ENCODE data around the gene STX2.
A peak's percentile ranks its signal among the peaks of the same experiment; 100 is the strongest.
"Not testable (repeated sequence)": the region's sequence is repeated elsewhere in the genome, so short reads cannot be mapped to it uniquely, and the experiment has no call there.

STX2 gene

GRCh38 chr12:130870442-130871285, 31.6 kb upstream of the STX2 start:
- peak; percentile 37 for DNase-seq (ENCODE audit: low read depth)

- DNase-seq (ENCODE audit: low read depth): no peak
Measured at GRCh38 chr12:130868412-130868811, 29.4 kb upstream of the STX2 start.

- no peak for DNase-seq (ENCODE audit: low read depth)
Measured at GRCh38 chr12:130863298-130863697, 24.2 kb upstream of the STX2 start.

DNA sequence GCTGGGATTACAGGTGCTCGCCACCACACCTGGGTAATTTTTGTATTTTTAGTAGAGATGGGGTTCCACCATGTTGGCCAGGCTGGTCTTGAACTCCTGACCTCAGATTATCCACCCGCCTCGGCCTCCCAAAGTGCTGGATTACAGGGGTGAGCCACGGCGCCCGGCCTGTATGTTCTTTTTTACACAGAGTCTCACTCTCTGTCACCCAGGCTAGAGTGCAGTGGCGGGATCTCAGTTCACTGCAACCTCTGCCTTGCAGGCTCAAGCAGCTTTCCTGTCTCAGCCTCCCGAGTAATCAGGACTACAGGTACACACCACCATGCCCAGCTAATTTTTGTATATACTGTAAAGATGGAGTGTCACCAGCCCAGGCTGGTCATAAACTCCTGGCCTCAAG, 23.7 kb upstream of the STX2 start:
- DNase-seq (ENCODE audit: low read depth): not testable (repeated sequence)

DNA sequence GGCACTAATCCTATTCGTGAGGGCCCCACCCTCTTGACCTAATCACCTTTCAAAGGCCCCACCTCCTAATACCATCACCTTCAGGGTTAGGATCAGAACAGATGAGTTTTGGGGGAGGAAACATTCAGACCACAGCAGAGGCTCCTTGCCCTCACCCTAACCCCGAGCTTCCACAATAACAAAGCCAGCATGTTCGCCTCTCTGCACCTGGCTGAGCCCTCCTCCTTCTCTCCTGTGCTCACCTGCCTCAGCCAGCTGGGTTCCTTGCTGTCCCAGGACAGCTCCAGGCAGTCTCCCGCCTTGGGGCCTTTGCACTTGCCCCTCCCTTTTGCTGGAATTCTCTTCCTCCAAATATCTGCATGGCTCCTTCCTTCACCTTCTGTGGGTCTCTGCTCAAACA, 23.1 kb upstream of the STX2 start:
- no peak for DNase-seq (ENCODE audit: low read depth)

GRCh38 chr12:130860311-130860710, 21.3 kb upstream of the STX2 start:
- DNase-seq (ENCODE audit: low read depth): no peak

DNA sequence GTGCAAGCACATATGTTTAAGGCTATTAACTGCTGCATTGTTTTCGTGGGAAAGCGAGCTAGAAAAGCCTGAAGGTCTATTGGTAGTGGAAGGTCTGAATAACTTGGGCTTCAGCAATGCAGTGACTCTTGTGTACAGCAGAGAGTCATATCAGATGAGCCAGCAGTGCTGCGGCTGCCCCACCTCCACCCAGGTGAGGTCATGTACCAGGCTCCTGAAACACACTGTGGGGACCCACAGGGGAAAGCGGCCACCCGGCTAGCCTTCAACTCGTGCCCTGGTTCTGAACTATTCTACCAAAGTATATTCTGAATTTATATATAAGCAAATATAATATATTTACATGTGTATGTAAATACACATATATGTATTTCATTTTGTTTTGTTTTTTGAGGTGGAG, 20.1 kb upstream of the STX2 start:
- no peak for DNase-seq (ENCODE audit: low read depth)

- no peak for DNase-seq (ENCODE audit: low read depth)
Measured at GRCh38 chr12:130858084-130858483, 19.0 kb upstream of the STX2 start.

DNA sequence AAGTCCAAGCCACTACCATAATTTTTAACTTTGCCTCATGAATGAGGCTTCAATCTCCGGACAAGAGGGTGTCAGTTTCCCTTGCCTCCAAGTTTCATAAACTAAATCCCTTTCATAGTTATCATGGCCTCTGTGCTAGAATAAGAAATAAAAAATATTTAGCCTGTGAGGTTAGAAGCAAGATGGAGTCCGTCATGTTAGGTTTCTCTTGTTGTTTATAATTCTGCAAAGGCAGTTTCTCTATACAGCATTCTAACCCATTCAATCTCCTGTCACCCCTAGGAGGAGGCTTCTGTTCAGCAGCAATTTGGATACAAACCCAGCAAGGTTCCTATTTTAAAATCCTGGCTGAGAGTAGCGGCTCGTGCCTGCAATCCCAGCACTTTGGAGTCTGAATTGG, 17.0 kb upstream of the STX2 start:
- no peak for DNase-seq (ENCODE audit: low read depth)

GRCh38 chr12:130850418-130851021, 11.5 kb upstream of the STX2 start:
- no peak for DNase-seq (ENCODE audit: low read depth)

DNA sequence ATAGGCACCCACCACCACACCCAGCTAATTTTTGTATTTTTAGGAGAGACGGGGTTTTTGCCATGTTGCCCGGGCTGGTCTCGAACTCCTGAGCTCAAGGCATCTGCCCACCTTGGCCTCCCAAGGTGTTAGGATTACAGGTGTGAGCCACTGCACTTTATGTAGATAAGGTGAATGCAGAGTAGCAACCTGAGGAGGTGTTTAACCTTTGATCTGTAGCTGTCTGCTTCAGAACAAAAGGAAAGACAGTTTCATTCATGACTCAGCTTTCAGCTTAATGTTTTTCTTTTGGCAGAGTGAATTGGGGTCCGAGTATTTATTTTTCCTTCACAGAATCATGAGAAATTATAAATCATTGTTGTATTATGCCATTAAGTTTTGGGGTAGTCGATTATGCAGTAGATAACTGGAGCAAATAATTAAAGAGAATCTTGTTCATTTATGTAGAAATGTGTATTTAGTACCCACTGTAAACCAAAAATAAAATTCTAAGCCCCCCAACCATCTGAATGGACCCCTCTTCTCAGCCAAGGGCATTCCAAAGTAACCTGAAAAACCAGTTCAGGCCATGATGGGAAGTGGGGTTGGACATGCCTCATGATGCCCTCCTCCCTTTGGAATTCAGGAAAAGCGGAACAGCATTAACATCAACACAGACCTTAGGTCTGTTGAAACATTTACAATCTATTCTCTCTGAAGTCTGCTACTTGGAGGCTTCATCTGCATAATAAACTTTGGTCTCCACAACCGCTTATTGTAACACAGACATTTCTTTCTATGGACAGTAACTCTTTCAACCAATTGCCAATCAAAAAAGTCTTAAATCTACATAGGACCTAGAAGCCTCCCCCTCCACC, 10.7 kb upstream of the STX2 start:
- DNase-seq (ENCODE audit: low read depth): no peak

DNA sequence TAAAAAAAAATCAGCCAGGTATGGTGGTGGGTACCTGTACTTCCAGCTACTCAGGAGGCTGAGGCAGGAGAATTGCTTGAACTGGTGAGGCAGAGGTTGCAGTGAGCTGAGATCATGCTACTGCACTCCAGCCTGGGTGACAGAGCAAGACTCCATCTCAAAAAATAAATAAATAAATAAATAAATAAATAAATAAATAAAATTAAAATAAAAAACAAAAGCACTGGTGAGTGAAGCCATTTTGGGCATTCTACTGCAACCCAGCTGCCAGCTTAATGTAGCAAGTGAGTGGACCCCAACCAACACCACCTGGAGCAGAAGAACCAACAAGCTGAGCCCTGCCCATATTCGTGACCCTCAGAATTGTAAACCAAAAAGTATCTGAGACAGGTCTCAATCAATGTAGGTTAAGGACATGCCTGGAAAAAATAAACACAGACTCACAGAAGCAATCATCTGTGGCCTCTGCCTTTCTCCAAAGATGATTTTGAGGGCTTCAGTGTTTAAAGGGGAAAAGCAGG, 9.8 kb upstream of the STX2 start:
- not testable (repeated sequence) for DNase-seq (ENCODE audit: low read depth)

GRCh38 chr12:130848105-130848504, 9.1 kb upstream of the STX2 start:
- not testable (repeated sequence) for DNase-seq (ENCODE audit: low read depth)

DNA sequence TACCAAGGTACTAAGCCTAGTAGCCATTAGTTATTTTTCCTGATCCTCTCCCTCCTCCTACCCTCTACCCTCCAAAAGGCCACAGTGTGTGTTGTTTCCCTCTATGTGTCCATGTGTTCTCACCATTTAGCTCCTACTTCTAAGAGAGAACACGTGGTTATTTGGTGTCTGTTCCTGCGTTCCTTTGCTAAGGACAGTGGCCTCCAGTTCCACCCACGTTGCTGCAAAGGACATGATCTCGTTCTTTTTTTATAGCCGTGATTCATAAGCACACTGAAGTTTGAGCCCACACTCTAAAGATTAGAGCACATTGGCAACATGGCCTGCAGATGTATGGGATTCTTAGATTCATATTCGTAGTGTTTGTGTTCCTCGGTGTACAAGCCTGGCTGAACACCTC, 8.1 kb upstream of the STX2 start:
- DNase-seq (ENCODE audit: low read depth): no peak

DNA sequence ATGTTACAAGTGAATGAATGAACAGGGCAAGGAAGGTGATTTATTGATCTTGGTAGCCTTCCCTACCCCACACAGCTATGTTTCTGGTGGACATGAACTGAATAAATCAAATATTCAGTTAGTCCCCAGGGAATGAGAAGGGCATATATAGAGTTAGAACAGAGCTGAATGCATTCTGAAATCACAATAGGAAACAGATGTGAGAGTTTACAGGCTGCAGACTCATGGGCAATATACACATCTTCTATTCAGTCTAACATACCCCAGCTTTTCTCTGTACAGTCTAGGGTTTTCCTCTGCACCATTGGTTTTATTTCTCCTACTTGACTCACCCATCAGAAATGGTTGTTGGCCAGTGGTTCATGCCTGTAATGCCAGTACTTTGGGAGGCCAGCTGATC, 7.3 kb upstream of the STX2 start:
- no peak for DNase-seq (ENCODE audit: low read depth)

- no peak for DNase-seq (ENCODE audit: low read depth)
Measured at GRCh38 chr12:130839770-130840404, 837 bp upstream of the STX2 start.

GRCh38 chr12:130838284-130838950, 633 bp downstream of the STX2 start:
- no peak for DNase-seq (ENCODE audit: low read depth)

- DNase-seq (ENCODE audit: low read depth): no peak
Measured at GRCh38 chr12:130835436-130835835, 3.6 kb downstream of the STX2 start.

- DNase-seq (ENCODE audit: low read depth): no peak
Measured at GRCh38 chr12:130835011-130835410, 4.0 kb downstream of the STX2 start.

DNA sequence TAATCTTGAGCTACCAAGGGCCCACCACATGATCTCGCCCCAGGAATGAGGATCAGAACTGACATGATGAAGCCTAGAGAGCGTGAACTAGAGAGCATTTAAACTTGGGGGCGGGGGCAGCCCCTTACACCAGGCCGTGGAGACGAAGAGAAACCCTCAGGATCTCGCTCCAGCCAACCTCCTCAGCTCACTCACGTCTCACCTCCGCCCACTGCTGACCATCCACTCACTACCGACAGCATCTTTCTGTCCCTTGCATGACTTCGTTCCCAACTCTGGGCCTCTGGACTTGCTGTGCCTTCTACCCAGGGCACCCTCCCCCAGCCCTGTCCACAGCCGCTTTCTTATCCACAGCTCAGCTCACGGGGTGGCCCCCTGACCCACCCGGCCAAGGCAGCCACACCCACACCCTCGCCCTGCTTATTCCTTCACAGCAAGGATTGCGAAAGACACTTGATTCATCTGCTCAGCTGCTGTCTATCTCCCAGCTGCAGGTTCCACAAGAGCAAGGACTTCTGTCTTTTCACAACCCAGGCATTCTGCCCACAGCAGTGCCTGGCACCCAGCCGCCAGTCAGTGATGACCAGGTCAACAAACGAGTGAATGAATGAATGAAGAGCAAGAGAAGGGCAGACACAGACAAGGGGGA, 6.4 kb downstream of the STX2 start:
- DNase-seq (ENCODE audit: low read depth): no peak

DNA sequence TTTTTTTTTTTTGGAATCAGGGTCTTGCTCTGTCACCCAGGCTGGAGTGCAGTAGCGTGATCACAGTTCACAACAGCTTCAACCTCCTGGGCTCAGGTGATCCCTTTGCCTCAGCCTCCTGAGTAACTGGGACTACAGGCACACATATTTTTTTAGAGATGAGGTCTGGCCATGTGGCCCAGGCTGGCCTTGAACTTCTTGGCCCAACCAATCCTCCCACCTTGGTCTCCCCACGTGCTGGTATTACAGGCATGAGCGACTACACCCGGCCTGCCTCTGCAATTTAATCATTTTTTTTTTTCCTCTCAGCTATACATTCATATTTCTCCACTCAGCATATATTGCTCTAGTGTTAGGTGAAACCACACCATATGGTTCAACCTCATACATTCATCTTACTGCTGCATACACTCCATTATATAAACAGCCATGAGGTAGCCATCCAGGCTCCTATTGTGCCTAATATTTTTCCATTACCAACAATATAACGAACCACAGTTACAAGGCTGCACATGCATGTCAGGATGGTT, 7.1 kb downstream of the STX2 start:
- no peak for DNase-seq (ENCODE audit: low read depth)

All from stimulated activated CD8-positive, alpha-beta memory T cell treated with anti-CD3 and anti-CD28 coated beads, Interleukin-12 subunit alpha, Interleukin-12 subunit beta, amount 100 ng/mL, for 1 hour (primary cell).